Naive thymus-derived CD4-positive, alpha-beta T cell (primary cell): ENCODE data around the gene CBR1. TPM values are rescaled to one million over a fixed set of nuclear protein-coding genes. Genes with fewer than 3 reads are reported as not detected.

Experiments
- ATAC-seq: fragments of 150-1000 bp; cut with Tn5 transposase; 2 replicates; pipeline ENCODE4 v1.10.0; 2021; ENCODE audit warnings: mild to moderate bottlenecking, moderate library complexity
- CTCF ChIA-PET: fragments of 350-600 bp; sonication (Branson Sonifier 250); formaldehyde crosslinking; loops from one replicate; lab custom pipeline; 2021; ENCODE audit warnings: antibody characterized with exemption; lab: Charles Lee
- POLR2A ChIA-PET: fragments of 350-600 bp; sonication (Branson Sonifier 250); formaldehyde crosslinking; loops from one replicate; lab custom pipeline; 2021; ENCODE audit warnings: antibody characterized with exemption, inconsistent platforms; lab: Charles Lee
- DNase-seq, 9 donors: peaks; one replicate each; pipeline versions ENCODE4 v3.0.0 to v3.0.0-alpha.2; 2020 to 2022; ENCODE audit warnings: mixed read lengths in 1 of 9
- H3K27ac ChIP-seq: one replicate; pipeline ENCODE4 v1.7.0; 2013; ENCODE audit warnings: mild to moderate bottlenecking, low read depth, low read length, moderate library complexity
- H3K27me3 ChIP-seq, 2 donors: one replicate each; pipeline ENCODE4 v1.7.0; 2013; ENCODE audit warnings: low read length in 2 of 2, mild to moderate bottlenecking in 2 of 2, moderate library complexity in 2 of 2; ENCODE audit not compliant: control insufficient read depth in 2 of 2, insufficient read depth in 2 of 2
- H3K36me3 ChIP-seq, 3 experiments: 1 replicate in 2 of 3; 2 replicates in 1 of 3; pipeline ENCODE4 v1.7.0; 2013; ENCODE audit warnings: low read length in 3 of 3, mild to moderate bottlenecking in 3 of 3, moderate library complexity in 1 of 3; ENCODE audit not compliant: insufficient read depth in 3 of 3, control insufficient read depth in 2 of 3
- H3K4me1 ChIP-seq, 2 donors: one replicate each; pipeline ENCODE4 v1.7.0; 2013; ENCODE audit warnings: low read length in 2 of 2, mild to moderate bottlenecking in 2 of 2, moderate library complexity in 1 of 2; ENCODE audit not compliant: control insufficient read depth in 2 of 2, insufficient read depth in 2 of 2
- H3K4me3 ChIP-seq: 2 replicates; pipeline ENCODE4 v1.7.0; 2013; ENCODE audit warnings: mild to moderate bottlenecking, low read length
- H3K9me3 ChIP-seq, 3 experiments: 1 replicate in 2 of 3; 2 replicates in 1 of 3; pipeline ENCODE4 v1.7.0; 2013; ENCODE audit warnings: low read length in 3 of 3; ENCODE audit not compliant: control insufficient read depth in 2 of 3
- H3K27ac Mint-ChIP-seq, 9 donors: one replicate each; pipeline ENCODE4 v1.8.0; 2020 to 2022; ENCODE audit warnings: mixed read lengths in 9 of 9, mild to moderate bottlenecking in 8 of 9, moderate library complexity in 5 of 9, inconsistent platforms in 2 of 9
- H3K27me3 Mint-ChIP-seq, 5 donors: one replicate each; pipeline ENCODE4 v1.8.0; 2021 to 2022; ENCODE audit warnings: mixed read lengths in 5 of 5, mild to moderate bottlenecking in 1 of 5
- H3K36me3 Mint-ChIP-seq, 5 donors: one replicate each; pipeline ENCODE4 v1.8.0; 2020 to 2022; ENCODE audit warnings: mixed read lengths in 5 of 5, mild to moderate bottlenecking in 3 of 5, inconsistent platforms in 1 of 5
- H3K4me1 Mint-ChIP-seq, 7 donors: one replicate each; pipeline ENCODE4 v1.8.0; 2020 to 2022; ENCODE audit warnings: mixed read lengths in 7 of 7, mild to moderate bottlenecking in 3 of 7, inconsistent platforms in 1 of 7
- H3K4me3 Mint-ChIP-seq, 10 donors: one replicate each; pipeline ENCODE4 v1.8.0; 2020 to 2022; ENCODE audit warnings: mild to moderate bottlenecking in 10 of 10, mixed read lengths in 10 of 10, moderate library complexity in 6 of 10, inconsistent platforms in 2 of 10
- H3K9me3 Mint-ChIP-seq, 11 donors: one replicate each; pipeline ENCODE4 v1.8.0; 2020 to 2022; ENCODE audit warnings: mixed read lengths in 11 of 11, mild to moderate bottlenecking in 4 of 11, inconsistent platforms in 1 of 11, moderate library complexity in 1 of 11
- intact Hi-C, 2 donors: fragments of 100-400 bp; cut with micrococcal nuclease; formaldehyde crosslinking; loops; one replicate each; pipeline ENCODE4 v1.15.1; 2023
- polyA plus RNA-seq, 2 donors: library from polyadenylated mRNA; unstranded; fragments of 300-500 nt; fragmentation: Illumina TruSeq; gene quantifications; one replicate each; pipeline ENCODE4 v1.2.3, GENCODE V29; 2021
- total RNA-seq, 6 experiments: library from RNA in 5 of 6; stranded (reverse) in 5 of 6; gene quantifications; 1 replicate in 5 of 6; 2 replicates in 1 of 6; pipeline ENCODE4 v1.2.3 and lab custom pipeline; 2021 to 2026

Gene CBR1
- total and polyA plus RNA-seq, 7 experiments from 2014 or later = 6.0 to 59.7 (median 24.1) TPM

DNA sequence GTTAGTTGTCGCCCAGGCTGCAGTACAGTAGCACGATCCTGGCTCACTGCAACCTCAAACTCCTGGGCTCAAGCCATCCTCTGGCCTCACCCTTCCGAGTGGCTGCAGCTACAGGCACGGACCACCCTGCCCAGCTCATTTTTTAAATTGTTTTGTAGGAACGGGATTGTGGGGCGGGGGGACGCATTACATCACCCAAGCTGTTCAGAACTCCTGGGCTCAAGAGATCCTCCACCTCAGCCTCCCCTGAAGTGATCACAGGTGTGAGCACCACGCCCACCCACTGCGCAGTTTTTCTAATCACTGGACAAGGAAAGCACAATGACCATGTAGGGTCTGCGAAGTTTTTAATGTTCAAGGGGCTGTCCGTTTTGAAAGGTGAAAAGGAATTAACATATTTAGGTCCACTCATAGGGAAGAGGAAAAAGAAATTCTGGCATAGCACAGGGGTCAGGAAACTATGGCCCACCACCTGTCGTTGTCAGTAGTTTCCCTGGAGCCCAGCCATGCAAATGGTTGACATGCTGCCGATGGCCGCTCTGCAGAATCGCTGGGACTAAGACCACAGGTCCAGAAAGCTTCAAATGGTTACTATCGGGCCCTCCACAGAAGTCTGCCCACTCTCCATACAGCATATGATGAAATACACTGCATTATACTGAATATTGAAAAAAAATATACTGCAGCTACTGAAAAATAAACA, 35.5 kb upstream of the CBR1 start:
- DNase-seq (no peak), ATAC-seq (no peak)
- Histone ChIP-seq H3K9me3 (no peaks in the 10 kb centered on the region), H3K4me1 (no peaks in the 10 kb centered on the region), H3K4me3 (no peak overlapping the region), H3K27ac (no peak overlapping the region), H3K27me3 (no peaks in the 10 kb centered on the region), H3K36me3 (peaks cover 0 to 51% (median 0%) of the 10 kb centered on the region in 3 experiments)
- H3K36me3 Mint-ChIP-seq = peaks cover 8 to 42% (median 21%) of the 10 kb centered on the region in 5 donors
- no peaks in the 10 kb centered on the region for H3K9me3 Mint-ChIP-seq
- H3K4me1 Mint-ChIP-seq = peaks cover 0 to 4% (median 0%) of the 10 kb centered on the region in 7 donors
- ChIA-PET POLR2A (no interaction called here), CTCF (no interaction called here)
- H3K4me3 Mint-ChIP-seq = no peak overlapping the region
- H3K27me3 Mint-ChIP-seq = no peaks in the 10 kb centered on the region
- H3K27ac Mint-ChIP-seq = peak overlapping the region in 1 of 9 donors; percentile 17
- intact Hi-C loops = no loop called here

DNA sequence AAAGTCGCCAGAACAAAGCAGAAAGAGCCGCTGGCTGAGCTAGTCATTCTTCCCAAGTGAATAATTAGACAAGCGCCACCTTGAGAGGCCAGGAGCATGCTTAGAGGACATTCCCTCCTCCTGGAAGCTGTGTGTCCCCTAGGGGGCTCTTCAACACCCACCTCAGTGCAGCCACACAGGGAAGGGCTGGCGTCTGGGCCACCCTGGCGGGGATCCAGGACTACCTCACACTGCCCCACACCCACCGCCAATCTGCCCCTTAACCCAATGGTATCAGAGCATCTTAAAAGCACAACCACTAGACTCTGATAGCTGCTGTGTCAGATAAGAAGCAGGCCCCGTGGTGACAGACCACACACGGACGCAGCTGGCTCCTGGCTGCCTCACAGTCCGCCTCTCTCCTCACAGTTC, 34.4 kb upstream of the CBR1 start:
- Histone ChIP-seq H3K27ac (no peak overlapping the region), H3K9me3 (no peaks in the 10 kb centered on the region), H3K27me3 (no peaks in the 10 kb centered on the region), H3K4me1 (no peaks in the 10 kb centered on the region), H3K36me3 (peaks cover 0 to 61% (median 0%) of the 10 kb centered on the region in 3 experiments), H3K4me3 (no peak overlapping the region)
- peaks cover 0 to 4% (median 0%) of the 10 kb centered on the region in 7 donors for H3K4me1 Mint-ChIP-seq
- no peak overlapping the region for H3K4me3 Mint-ChIP-seq
- POLR2A ChIA-PET = no interaction called here
- no peaks in the 10 kb centered on the region for H3K9me3 Mint-ChIP-seq
- H3K27me3 Mint-ChIP-seq = no peaks in the 10 kb centered on the region
- CTCF ChIA-PET = no interaction called here
- DNase-seq = no peak
- peaks cover 8 to 50% (median 24%) of the 10 kb centered on the region in 5 donors for H3K36me3 Mint-ChIP-seq
- no peak for ATAC-seq
- no peak overlapping the region for H3K27ac Mint-ChIP-seq
- intact Hi-C loops = no loop called here

DNA sequence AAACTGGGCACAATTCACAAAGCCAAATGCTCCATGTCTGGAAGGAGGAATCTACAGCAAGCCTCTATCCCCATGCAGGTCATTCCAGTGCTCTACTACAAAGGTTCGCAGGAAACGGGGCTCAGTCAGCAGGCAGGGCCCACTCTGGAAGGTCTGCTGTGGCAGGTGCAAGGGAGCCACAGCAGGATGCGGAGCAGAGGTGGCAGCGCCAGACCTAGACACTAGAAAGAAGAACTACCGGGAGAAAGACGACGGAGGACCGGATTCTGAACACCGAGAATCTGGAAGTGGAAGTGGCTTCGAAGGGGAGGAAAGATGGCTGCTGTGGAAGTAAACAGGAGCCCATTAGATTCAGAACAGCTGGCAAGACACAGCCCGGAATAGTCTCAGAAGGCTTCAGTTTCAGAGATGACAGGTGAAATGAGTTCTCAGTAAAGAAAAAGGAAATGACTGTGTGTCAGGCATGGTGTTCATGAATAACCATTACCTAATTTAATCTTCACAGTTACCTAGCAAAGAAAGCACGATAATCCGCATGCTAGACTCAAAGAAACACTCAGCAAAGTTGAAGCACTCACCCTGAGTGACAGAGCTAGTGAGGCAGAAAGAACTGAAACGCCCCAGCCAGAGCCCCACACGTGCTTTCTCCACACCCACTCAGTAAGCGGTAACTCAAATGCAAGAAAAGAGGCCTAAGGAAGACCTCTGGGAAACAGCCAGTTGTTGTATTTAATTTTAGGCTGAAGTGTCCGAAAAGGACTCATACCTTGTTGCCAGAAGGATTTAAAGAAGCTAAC, 30.9 kb upstream of the CBR1 start:
- H3K27me3 ChIP-seq = no peaks in the 10 kb centered on the region
- peak overlapping the region in 4 of 9 donors; percentile 0 to 48 (median 34) for H3K27ac Mint-ChIP-seq
- H3K9me3 Mint-ChIP-seq = no peaks in the 10 kb centered on the region
- no peaks in the 10 kb centered on the region for H3K4me1 ChIP-seq
- peaks cover 13 to 65% (median 29%) of the 10 kb centered on the region in 5 donors for H3K36me3 Mint-ChIP-seq
- H3K4me1 Mint-ChIP-seq = no peaks in the 10 kb centered on the region
- ChIA-PET POLR2A (no interaction called here), CTCF (interaction anchor here (0.6 kb wide), 1 partner anchor 1235 kb away, joined by 4 read pairs; no protein-coding TSS in a partner anchor)
- H3K4me3 ChIP-seq = no peak overlapping the region
- DNase-seq (no peak), ATAC-seq (no peak)
- no peaks in the 10 kb centered on the region for H3K27me3 Mint-ChIP-seq
- H3K4me3 Mint-ChIP-seq = no peak overlapping the region
- H3K36me3 ChIP-seq = peaks cover 0 to 81% (median 6%) of the 10 kb centered on the region in 3 experiments
- H3K27ac ChIP-seq = no peak overlapping the region
- no peaks in the 10 kb centered on the region for H3K9me3 ChIP-seq
- intact Hi-C loops = no loop called here

DNA sequence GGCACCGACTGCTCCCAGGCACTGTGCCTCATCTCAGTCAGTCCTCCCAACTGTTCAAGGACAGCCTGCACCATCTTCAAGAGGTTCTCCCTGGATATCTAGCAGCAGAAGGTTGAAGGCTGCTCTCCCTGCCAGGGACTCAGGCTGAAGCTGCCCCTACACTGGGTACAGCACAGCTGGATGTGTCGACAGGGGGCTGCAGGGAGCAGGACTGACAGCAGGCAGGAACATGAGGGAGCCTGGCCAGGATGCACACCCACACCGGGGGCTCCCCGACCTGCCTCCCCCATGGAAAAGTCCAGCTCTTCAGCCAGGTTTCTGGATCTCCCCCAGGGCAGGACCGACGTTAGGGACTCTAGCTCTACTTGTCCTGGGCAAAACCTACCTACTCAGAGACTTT, 30.0 kb upstream of the CBR1 start:
- DNase-seq = no peak
- H3K27me3 Mint-ChIP-seq = no peaks in the 10 kb centered on the region

DNA sequence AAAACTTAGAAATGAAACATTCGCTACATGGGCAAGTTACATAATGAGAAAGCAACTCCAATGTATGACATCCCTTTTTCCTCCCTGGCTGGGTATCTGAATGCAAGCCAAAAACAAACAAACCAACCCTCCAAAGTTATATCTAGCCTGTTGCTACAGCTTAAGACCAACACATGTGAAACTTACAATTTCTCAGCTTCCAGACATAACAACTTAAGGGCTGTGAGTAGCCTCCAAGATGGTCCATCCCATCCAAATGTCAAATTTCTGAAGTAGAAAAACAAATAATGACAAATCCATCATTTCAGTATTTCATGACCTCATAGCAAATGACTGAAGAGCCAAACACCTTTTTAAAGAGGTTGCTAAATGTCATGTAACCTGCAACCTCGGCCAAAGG, 29.4 kb upstream of the CBR1 start:
- H3K27ac ChIP-seq = no peak overlapping the region
- no peaks in the 10 kb centered on the region for H3K9me3 Mint-ChIP-seq
- H3K4me1 Mint-ChIP-seq = peaks cover 0 to 5% (median 0%) of the 10 kb centered on the region in 7 donors
- H3K4me3 ChIP-seq = no peak overlapping the region
- H3K4me1 ChIP-seq = no peaks in the 10 kb centered on the region
- DNase-seq (no peak), ATAC-seq (no peak)
- peaks cover 18 to 66% (median 27%) of the 10 kb centered on the region in 5 donors for H3K36me3 Mint-ChIP-seq
- no peaks in the 10 kb centered on the region for H3K27me3 Mint-ChIP-seq
- no peak overlapping the region for H3K4me3 Mint-ChIP-seq
- ChIA-PET CTCF (interaction anchor here (1.2 kb wide), 1 partner anchor 12 kb away, joined by 10 read pairs; no protein-coding TSS in a partner anchor), POLR2A (no interaction called here)
- no peaks in the 10 kb centered on the region for H3K9me3 ChIP-seq
- H3K36me3 ChIP-seq = peaks cover 0 to 81% (median 16%) of the 10 kb centered on the region in 3 experiments
- intact Hi-C loops = loop anchor here in 1 of 2 donors (5.0 kb wide), 1 partner anchor 72 kb away; no protein-coding TSS in a partner anchor
- no peak overlapping the region for H3K27ac Mint-ChIP-seq
- no peaks in the 10 kb centered on the region for H3K27me3 ChIP-seq

More for the DNA sequence above, 30.0 kb upstream of the CBR1 start:
- Mint-ChIP-seq H3K9me3 (no peaks in the 10 kb centered on the region), H3K4me3 (no peak overlapping the region), H3K27ac (no peak overlapping the region), H3K4me1 (peaks cover 0 to 2% (median 0%) of the 10 kb centered on the region in 7 donors), H3K36me3 (peaks cover 18 to 67% (median 28%) of the 10 kb centered on the region in 5 donors)
- ChIA-PET CTCF (interaction anchor here (0.6 to 1.2 kb wide), 2 partner anchors 12 to 1236 kb away, joined by 4 to 10 read pairs; no protein-coding TSS in a partner anchor), POLR2A (no interaction called here)
- intact Hi-C loops = loop anchor here in 1 of 2 donors (5.0 kb wide), 1 partner anchor 72 kb away; no protein-coding TSS in a partner anchor
- Histone ChIP-seq H3K9me3 (no peaks in the 10 kb centered on the region), H3K4me3 (no peak overlapping the region), H3K36me3 (peaks cover 0 to 81% (median 13%) of the 10 kb centered on the region in 3 experiments), H3K27me3 (no peaks in the 10 kb centered on the region), H3K27ac (no peak overlapping the region), H3K4me1 (no peaks in the 10 kb centered on the region)
- ATAC-seq = no peak

DNA sequence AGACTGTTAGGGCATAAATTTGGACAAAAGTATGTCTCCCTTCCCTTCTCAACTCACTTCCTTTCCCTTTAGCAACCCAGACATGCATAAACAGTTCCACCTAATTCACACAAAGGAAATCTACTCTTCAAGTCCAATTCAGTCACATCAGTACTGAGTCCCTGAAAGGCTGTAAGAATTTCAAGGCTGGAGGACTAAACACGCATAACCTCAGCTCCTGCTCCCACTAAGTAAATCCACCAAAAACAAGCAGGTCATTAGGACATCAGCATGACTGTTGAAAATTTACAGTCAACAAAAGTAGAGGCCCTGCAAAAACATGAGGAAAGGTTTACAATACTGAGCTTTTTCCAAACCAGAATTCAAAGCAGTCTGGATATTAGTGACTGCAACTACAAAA, 27.9 kb upstream of the CBR1 start:
- no peak overlapping the region for H3K4me3 Mint-ChIP-seq
- Histone ChIP-seq H3K36me3 (peaks cover 3 to 83% (median 16%) of the 10 kb centered on the region in 3 experiments), H3K9me3 (no peaks in the 10 kb centered on the region), H3K27ac (no peak overlapping the region), H3K4me3 (no peak overlapping the region), H3K27me3 (no peaks in the 10 kb centered on the region), H3K4me1 (no peaks in the 10 kb centered on the region)
- H3K9me3 Mint-ChIP-seq = no peaks in the 10 kb centered on the region
- no peaks in the 10 kb centered on the region for H3K27me3 Mint-ChIP-seq
- H3K27ac Mint-ChIP-seq = no peak overlapping the region
- DNase-seq (no peak), ATAC-seq (no peak)
- H3K4me1 Mint-ChIP-seq = peaks cover 0 to 5% (median 0%) of the 10 kb centered on the region in 7 donors
- CTCF ChIA-PET = interaction anchor here (0.5 kb wide), 1 partner anchor 249 kb away, joined by 4 read pairs; no protein-coding TSS in a partner anchor
- POLR2A ChIA-PET = interaction anchor here (0.9 kb wide), 1 partner anchor 19 kb away, joined by 3 read pairs; the partner anchor contains the start of gene SETD4
- H3K36me3 Mint-ChIP-seq = peaks cover 16 to 65% (median 22%) of the 10 kb centered on the region in 5 donors
- intact Hi-C loops = loop anchor here in 1 of 2 donors (5.0 kb wide), 1 partner anchor 70 kb away; no protein-coding TSS in a partner anchor
